ENCODE data around the gene SPPL2C.

The SPPL2C gene

GRCh38 chr17:45833920-45834319 lies 10.8 kb upstream of the SPPL2C start:
- no peak for DNase-seq (ENCODE audit: low read depth in 2 of 2)

- DNase-seq (ENCODE audit: low read depth in 2 of 2) = no peak
These were observed 9.9 kb upstream of the SPPL2C start for GRCh38 chr17:45834471-45835396.

- no peak for DNase-seq (ENCODE audit: low read depth in 2 of 2)
These were observed 9.2 kb upstream of the SPPL2C start for GRCh38 chr17:45835481-45835880.

- DNase-seq (ENCODE audit: low read depth in 2 of 2) = no peak
These were observed 8.3 kb upstream of the SPPL2C start for GRCh38 chr17:45836047-45837044.

- DNase-seq (ENCODE audit: low read depth in 2 of 2) = no peak
These were observed 7.5 kb upstream of the SPPL2C start for GRCh38 chr17:45837187-45837586.

- DNase-seq (ENCODE audit: low read depth in 2 of 2) = no peak
These were observed 7.1 kb upstream of the SPPL2C start for GRCh38 chr17:45837603-45838002.

- DNase-seq (ENCODE audit: low read depth in 2 of 2) = no peak
These were observed 5.9 kb upstream of the SPPL2C start for GRCh38 chr17:45838751-45839295.

GRCh38 chr17:45839442-45839841 lies 5.2 kb upstream of the SPPL2C start:
- DNase-seq (ENCODE audit: low read depth in 2 of 2) = no peak

- no peak for DNase-seq (ENCODE audit: low read depth in 2 of 2)
These were observed 3.5 kb upstream of the SPPL2C start for GRCh38 chr17:45841186-45841585.

GRCh38 chr17:45841883-45842525 lies 2.7 kb upstream of the SPPL2C start:
- no peak for DNase-seq (ENCODE audit: low read depth in 2 of 2)

- DNase-seq (ENCODE audit: low read depth in 2 of 2) = no peak
These were observed 959 bp upstream of the SPPL2C start for GRCh38 chr17:45843722-45844121.

- no peak for DNase-seq (ENCODE audit: low read depth in 2 of 2)
These were observed 900 bp downstream of the SPPL2C start for GRCh38 chr17:45845376-45846185.

GRCh38 chr17:45846223-45846622 lies 1.5 kb downstream of the SPPL2C start:
- DNase-seq (ENCODE audit: low read depth in 2 of 2) = no peak

- DNase-seq (ENCODE audit: low read depth in 2 of 2) = no peak
These were observed 2.0 kb downstream of the SPPL2C start for GRCh38 chr17:45846646-45847045.

- no peak for DNase-seq (ENCODE audit: low read depth in 2 of 2)
These were observed 2.4 kb downstream of the SPPL2C start for GRCh38 chr17:45847101-45847500.

- DNase-seq (ENCODE audit: low read depth in 2 of 2) = no peak
These were observed 3.1 kb downstream of the SPPL2C start for GRCh38 chr17:45847747-45848146.

GRCh38 chr17:45848405-45848804 lies 3.7 kb downstream of the SPPL2C start:
- DNase-seq (ENCODE audit: low read depth in 2 of 2) = no peak

- no peak for DNase-seq (ENCODE audit: low read depth in 2 of 2)
These were observed 4.3 kb downstream of the SPPL2C start for GRCh38 chr17:45848868-45849535.

- DNase-seq (ENCODE audit: low read depth in 2 of 2) = no peak
These were observed 4.9 kb downstream of the SPPL2C start for GRCh38 chr17:45849536-45849990.

- no peak for DNase-seq (ENCODE audit: low read depth in 2 of 2)
These were observed 5.3 kb downstream of the SPPL2C start for GRCh38 chr17:45850011-45850410.

Data from stimulated activated CD4-positive, alpha-beta T cell treated with anti-CD3 and anti-CD28 coated beads, Interleukin-15, amount 100 ng/mL, for 48 hours (primary cell).